ENCODE data around the gene ABO. TPM values are rescaled to one million over a fixed set of nuclear protein-coding genes. Genes with fewer than 3 reads are reported as not detected.

Gene ABO
- total and polyA plus RNA-seq, 9 of the 15 experiments (the other 6 are each of a cell fraction or from before 2014, with no cell fraction given), result 5.0 to 21.9 (median 11.9) TPM

DNA sequence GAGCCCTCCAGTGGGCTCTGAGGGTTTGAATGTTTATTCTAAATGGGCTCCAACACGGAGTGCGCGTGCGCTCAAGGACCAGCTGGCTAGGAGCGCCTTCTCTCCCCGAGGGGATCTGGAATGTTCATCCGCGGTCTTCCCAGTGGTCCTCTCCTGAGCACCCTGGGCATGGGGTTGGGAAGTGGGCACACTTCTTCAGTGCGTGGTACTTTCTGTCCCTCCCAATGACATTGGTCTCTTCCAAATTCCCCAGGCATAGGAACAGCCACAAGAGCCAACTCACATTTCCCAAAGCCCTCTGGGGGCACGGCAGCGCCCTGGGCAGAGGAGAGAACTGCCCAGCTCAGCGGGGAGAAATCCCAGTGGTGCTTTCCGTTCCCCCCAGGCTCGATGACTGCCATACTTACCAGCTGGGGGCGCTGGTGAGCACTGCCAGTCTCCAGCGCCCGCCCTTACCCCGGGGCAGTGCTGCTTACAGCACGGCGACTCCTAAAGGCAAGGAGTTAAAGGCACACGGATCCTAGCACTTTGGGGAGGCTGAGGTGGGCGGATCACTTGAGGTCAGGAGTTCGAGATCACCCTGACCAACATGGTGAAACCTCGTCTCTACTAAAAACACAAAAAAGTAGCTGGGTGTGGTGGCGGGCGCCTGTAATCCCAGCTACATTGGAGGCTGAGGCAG, 36.0 kb downstream of the ABO start (continued):
- peak in 1 of 3 experiments; percentile 45 for TF ChIP-seq YY1 (IDR thresholded peaks at IDR 0.05; ENCODE audit: borderline replicate concordance in 1 of 3, control insufficient read depth in 1 of 3, extremely low read depth in 1 of 3, insufficient read depth in 3 of 3, insufficient read length in 1 of 3, insufficient replicate concordance in 2 of 3, low read depth in 1 of 3, low read length in 2 of 3)
- no peak for TF ChIP-seq GABPA (tag; conservative IDR thresholded peaks at IDR 0.05; ENCODE audit: low read depth)
- TF ChIP-seq, protein P1, sequence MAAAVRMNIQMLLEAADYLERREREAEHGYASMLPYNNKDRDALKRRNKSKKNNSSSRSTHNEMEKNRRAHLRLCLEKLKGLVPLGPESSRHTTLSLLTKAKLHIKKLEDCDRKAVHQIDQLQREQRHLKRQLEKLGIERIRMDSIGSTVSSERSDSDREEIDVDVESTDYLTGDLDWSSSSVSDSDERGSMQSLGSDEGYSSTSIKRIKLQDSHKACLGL (CRISPR knock-in tag; IDR thresholded peaks at IDR 0.05; ENCODE audit: borderline replicate concordance, poor library complexity, severe bottlenecking), result no peak
- TF ChIP-seq, protein P2, sequence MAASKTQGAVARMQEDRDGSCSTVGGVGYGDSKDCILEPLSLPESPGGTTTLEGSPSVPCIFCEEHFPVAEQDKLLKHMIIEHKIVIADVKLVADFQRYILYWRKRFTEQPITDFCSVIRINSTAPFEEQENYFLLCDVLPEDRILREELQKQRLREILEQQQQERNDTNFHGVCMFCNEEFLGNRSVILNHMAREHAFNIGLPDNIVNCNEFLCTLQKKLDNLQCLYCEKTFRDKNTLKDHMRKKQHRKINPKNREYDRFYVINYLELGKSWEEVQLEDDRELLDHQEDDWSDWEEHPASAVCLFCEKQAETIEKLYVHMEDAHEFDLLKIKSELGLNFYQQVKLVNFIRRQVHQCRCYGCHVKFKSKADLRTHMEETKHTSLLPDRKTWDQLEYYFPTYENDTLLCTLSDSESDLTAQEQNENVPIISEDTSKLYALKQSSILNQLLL (CRISPR knock-in tag; IDR thresholded peaks at IDR 0.05; ENCODE audit: borderline replicate concordance), result no peak
- TF ChIP-seq ZBTB5 (IDR thresholded peaks at IDR 0.05), result peak; percentile 97
- TF ChIP-seq GATAD2B (IDR thresholded peaks at IDR 0.05; ENCODE audit: borderline replicate concordance), result no peak; the same call in 1 of the 2 replicates
- TF ChIP-seq PML (IDR thresholded peaks at IDR 0.05; ENCODE audit: low read length), result no peak
- no peak for TF ChIP-seq CHCHD3 (CRISPR knock-in tag; IDR thresholded peaks at IDR 0.05)
- TF ChIP-seq KDM1A (IDR thresholded peaks at IDR 0.05), result peak in 1 of 2 experiments; percentile 66; a peak in 2 of 4 replicates
- TF ChIP-seq TAF7 (tag; IDR thresholded peaks at IDR 0.05), result peak; percentile 8; the same call in 1 of the 2 replicates
- no peak; a peak in 1 of 4 replicates for TF ChIP-seq HDAC1 (IDR thresholded peaks at IDR 0.05)
- no peak; the same call in 1 of the 2 replicates for TF ChIP-seq THRAP3 (IDR thresholded peaks at IDR 0.05; ENCODE audit: borderline replicate concordance)
- no peak for TF ChIP-seq HSF4 (CRISPR knock-in tag; IDR thresholded peaks at IDR 0.05; ENCODE audit: borderline replicate concordance)
- TF ChIP-seq CCAR2 (IDR thresholded peaks at IDR 0.05; ENCODE audit: low read depth, low read length), result no peak
- TF ChIP-seq, protein P3, sequence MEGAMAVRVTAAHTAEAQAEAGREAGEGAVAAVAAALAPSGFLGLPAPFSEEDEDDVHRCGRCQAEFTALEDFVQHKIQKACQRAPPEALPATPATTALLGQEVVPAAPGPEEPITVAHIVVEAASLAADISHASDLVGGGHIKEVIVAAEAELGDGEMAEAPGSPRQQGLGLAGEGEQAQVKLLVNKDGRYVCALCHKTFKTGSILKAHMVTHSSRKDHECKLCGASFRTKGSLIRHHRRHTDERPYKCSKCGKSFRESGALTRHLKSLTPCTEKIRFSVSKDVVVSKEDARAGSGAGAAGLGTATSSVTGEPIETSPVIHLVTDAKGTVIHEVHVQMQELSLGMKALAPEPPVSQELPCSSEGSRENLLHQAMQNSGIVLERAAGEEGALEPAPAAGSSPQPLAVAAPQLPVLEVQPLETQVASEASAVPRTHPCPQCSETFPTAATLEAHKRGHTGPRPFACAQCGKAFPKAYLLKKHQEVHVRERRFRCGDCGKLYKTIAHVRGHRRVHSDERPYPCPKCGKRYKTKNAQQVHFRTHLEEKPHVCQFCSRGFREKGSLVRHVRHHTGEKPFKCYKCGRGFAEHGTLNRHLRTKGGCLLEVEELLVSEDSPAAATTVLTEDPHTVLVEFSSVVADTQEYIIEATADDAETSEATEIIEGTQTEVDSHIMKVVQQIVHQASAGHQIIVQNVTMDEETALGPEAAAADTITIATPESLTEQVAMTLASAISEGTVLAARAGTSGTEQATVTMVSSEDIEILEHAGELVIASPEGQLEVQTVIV (CRISPR knock-in tag; IDR thresholded peaks at IDR 0.05; ENCODE audit: borderline replicate concordance), result no peak
- no peak for TF ChIP-seq SAP30 (IDR thresholded peaks at IDR 0.05; ENCODE audit: borderline replicate concordance, insufficient read depth, low read depth, low read length, poor library complexity, severe bottlenecking)
- TF ChIP-seq WHSC1 (IDR thresholded peaks at IDR 0.05; ENCODE audit: low read length), result no peak
- no peak for TF ChIP-seq ZNF696 (CRISPR knock-in tag; conservative IDR thresholded peaks at IDR 0.05)
- TF ChIP-seq ZNF780A (CRISPR knock-in tag; IDR thresholded peaks at IDR 0.05), result no peak
- no peak for TF ChIP-seq RBM14 (IDR thresholded peaks at IDR 0.05; ENCODE audit: borderline replicate concordance, insufficient read depth, low read depth, low read length)
- TF ChIP-seq KDM2B (CRISPR knock-in tag; IDR thresholded peaks at IDR 0.05), result no peak

Measured in K562 (cell line).